ENCODE data around the gene SCAF11. TPM values are rescaled to one million over a fixed set of nuclear protein-coding genes. Genes with fewer than 3 reads are reported as not detected.

The SCAF11 gene
- total and polyA plus RNA-seq, 11 donors = 26.4 to 148 (median 85.7) TPM

DNA sequence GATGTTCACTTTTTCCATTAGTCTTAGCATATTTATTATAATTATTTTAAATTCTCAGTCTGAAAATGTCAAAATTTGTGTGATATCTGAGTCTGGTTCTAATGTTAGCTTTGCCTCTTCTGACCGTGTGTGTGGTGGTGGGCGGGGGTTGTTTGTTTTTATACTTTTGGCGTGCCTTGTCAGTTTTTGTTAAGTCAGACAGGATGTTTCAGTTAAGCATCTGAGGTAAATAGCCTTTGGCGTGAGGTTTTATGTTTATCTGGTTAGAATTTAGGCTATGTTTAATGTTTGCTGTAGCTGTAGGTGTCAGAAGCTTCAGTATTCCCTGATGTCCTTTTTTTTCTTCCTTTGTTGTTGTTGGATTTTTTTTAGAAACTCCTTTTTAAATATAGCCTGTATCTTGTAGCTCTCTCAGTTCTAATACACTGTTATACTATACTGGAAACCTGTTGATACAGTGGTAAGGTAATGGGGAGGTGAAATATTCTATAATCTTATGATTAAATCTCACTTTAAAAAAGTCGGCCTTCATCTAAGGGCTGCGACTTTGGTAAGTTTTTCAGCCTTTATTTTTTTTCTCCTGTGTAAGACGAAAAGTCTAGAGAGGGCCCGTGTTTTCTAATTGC, 111.6 kb downstream of the SCAF11 start:
- peaks cover 0 to 40% (median 18%) of the 10 kb centered on the region in 9 donors for H3K36me3 ChIP-seq
- WGBS, 4 donors = 30 to 39% (median 35%) methylated on average over 8 of the region's 8 CpGs
- intact Hi-C loops (cut with DNase I) = no loop called here
- ATAC-seq (no peak), DNase-seq (no peak)
- H3K27ac ChIP-seq = peak overlapping the region in 9 of 12 donors; percentile 1 to 33 (median 22)
- peaks cover 0 to 11% (median 0%) of the 10 kb centered on the region in 12 donors for H3K9me3 ChIP-seq
- TF ChIP-seq POLR2A (IDR thresholded peaks at IDR 0.05) = no peak
- TF ChIP-seq, protein P1, sequence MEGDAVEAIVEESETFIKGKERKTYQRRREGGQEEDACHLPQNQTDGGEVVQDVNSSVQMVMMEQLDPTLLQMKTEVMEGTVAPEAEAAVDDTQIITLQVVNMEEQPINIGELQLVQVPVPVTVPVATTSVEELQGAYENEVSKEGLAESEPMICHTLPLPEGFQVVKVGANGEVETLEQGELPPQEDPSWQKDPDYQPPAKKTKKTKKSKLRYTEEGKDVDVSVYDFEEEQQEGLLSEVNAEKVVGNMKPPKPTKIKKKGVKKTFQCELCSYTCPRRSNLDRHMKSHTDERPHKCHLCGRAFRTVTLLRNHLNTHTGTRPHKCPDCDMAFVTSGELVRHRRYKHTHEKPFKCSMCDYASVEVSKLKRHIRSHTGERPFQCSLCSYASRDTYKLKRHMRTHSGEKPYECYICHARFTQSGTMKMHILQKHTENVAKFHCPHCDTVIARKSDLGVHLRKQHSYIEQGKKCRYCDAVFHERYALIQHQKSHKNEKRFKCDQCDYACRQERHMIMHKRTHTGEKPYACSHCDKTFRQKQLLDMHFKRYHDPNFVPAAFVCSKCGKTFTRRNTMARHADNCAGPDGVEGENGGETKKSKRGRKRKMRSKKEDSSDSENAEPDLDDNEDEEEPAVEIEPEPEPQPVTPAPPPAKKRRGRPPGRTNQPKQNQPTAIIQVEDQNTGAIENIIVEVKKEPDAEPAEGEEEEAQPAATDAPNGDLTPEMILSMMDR (IDR thresholded peaks at IDR 0.05) = no peak
- peaks cover 0 to 33% (median 19%) of the 10 kb centered on the region in 12 donors for H3K4me1 ChIP-seq
- H3K4me3 ChIP-seq = no peak overlapping the region
- no peaks in the 10 kb centered on the region for H3K27me3 ChIP-seq

DNA sequence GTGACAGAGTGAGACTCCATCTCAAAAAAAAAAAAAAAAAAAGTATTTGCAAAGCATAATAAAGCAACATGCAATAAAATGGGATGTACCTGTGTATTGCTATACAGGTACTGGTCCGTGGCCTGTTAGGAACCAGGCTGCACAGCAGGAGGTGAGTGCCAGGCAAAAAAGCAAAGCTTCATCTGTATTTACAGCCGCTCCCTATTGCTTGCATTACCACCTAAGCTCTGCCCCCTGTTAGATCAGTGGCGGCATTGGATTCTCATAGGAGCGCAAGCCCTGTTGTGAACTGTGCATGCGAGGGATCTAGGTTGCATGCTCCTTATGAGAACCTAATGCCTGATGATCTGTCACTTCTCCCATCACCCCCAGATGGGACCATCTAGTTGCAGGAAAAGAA, 113.3 kb downstream of the SCAF11 start:
- 96 to 99% (median 98%) methylated on average over 5 of the region's 5 CpGs for WGBS, 4 donors
- Histone ChIP-seq H3K36me3 (peaks cover 0 to 56% (median 30%) of the 10 kb centered on the region in 9 donors), H3K4me1 (peaks cover 0 to 33% (median 19%) of the 10 kb centered on the region in 12 donors), H3K27ac (no peak overlapping the region), H3K27me3 (no peaks in the 10 kb centered on the region), H3K9me3 (peaks cover 0 to 11% (median 0%) of the 10 kb centered on the region in 12 donors), H3K4me3 (no peak overlapping the region)
- ATAC-seq (no peak), DNase-seq (no peak)
- intact Hi-C loops (cut with DNase I) = loop anchor here in 1 of 10 donors (2.0 kb wide), 1 partner anchor 22 kb away; no protein-coding TSS in a partner anchor
- TF ChIP-seq POLR2A (IDR thresholded peaks at IDR 0.05) = no peak
- TF ChIP-seq, protein P1 (IDR thresholded peaks at IDR 0.05) = no peak

DNA sequence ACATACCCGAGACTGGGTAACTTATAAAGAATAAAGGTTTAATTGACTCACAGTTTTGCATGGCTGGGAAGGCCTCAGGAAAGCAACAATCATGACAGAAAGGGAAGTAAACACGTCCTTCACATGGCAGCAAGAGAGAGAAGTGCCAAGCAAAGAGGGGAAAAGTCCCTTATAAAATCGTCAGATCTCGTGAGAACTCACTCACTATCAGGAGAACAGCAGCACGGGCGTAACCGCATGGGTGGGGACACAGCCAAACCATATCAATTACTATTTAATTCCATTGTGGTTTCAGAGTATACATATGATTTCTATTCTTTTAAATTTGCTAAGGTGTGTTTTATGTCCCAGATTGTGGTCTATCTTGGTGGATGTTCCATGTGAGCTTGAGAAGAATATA, 117.9 kb downstream of the SCAF11 start:
- H3K4me1 ChIP-seq = no peaks in the 10 kb centered on the region
- intact Hi-C loops (cut with DNase I) = no loop called here
- TF ChIP-seq, protein P1 (IDR thresholded peaks at IDR 0.05) = no peak
- TF ChIP-seq POLR2A (IDR thresholded peaks at IDR 0.05) = no peak
- H3K27me3 ChIP-seq = no peaks in the 10 kb centered on the region
- ATAC-seq (no peak), DNase-seq (no peak)
- peaks cover 0 to 11% (median 0%) of the 10 kb centered on the region in 12 donors for H3K9me3 ChIP-seq
- no peak overlapping the region for H3K27ac ChIP-seq
- WGBS, 4 donors = 87 to 94% (median 89%) methylated on average over 7 of the region's 7 CpGs
- H3K4me3 ChIP-seq = no peak overlapping the region
- peaks cover 0 to 77% (median 46%) of the 10 kb centered on the region in 9 donors for H3K36me3 ChIP-seq

Data from heart left ventricle (tissue), 16 donors.